ENCODE results near the gene MSH3.
"Not testable (repeated sequence)": the region's sequence is repeated elsewhere in the genome, so short reads cannot be mapped to it uniquely, and the experiment has no call there.

MSH3 gene

GRCh38 chr5:80825786-80826460 lies 171.5 kb downstream of the MSH3 start:
- H3K9me3 Mint-ChIP-seq, result peaks cover 19% of the 10 kb centered on the region
- H3K4me3 Mint-ChIP-seq, result no peak overlapping the region
- DNase-seq, result no peak
- peaks cover 86% of the 10 kb centered on the region for H3K36me3 Mint-ChIP-seq (ENCODE audit: low read depth)
- no peaks in the 10 kb centered on the region for H3K4me1 Mint-ChIP-seq (ENCODE audit: low read depth)
- no peaks in the 10 kb centered on the region for H3K27me3 Mint-ChIP-seq
- H3K27ac Mint-ChIP-seq, result no peak overlapping the region

- Mint-ChIP-seq H3K4me1 (ENCODE audit: low read depth) (peaks cover 31% of the 10 kb centered on the region), H3K27me3 (no peaks in the 10 kb centered on the region), H3K4me3 (no peak overlapping the region), H3K36me3 (ENCODE audit: low read depth) (peaks cover 35% of the 10 kb centered on the region), H3K9me3 (no peaks in the 10 kb centered on the region), H3K27ac (no peak overlapping the region)
- no peak for DNase-seq
These were observed 180.3 kb downstream of the MSH3 start for GRCh38 chr5:80834710-80835109.

GRCh38 chr5:80835128-80835527 lies 180.7 kb downstream of the MSH3 start:
- H3K4me3 Mint-ChIP-seq, result no peak overlapping the region
- H3K4me1 Mint-ChIP-seq (ENCODE audit: low read depth), result peaks cover 31% of the 10 kb centered on the region
- H3K9me3 Mint-ChIP-seq, result no peaks in the 10 kb centered on the region
- H3K27me3 Mint-ChIP-seq, result no peaks in the 10 kb centered on the region
- H3K36me3 Mint-ChIP-seq (ENCODE audit: low read depth), result peaks cover 31% of the 10 kb centered on the region
- H3K27ac Mint-ChIP-seq, result no peak overlapping the region
- no peak for DNase-seq

GRCh38 chr5:80837679-80838078 lies 183.2 kb downstream of the MSH3 start:
- Mint-ChIP-seq H3K9me3 (peaks cover under 1% of the 10 kb centered on the region), H3K4me1 (ENCODE audit: low read depth) (peaks cover 33% of the 10 kb centered on the region), H3K27me3 (no peaks in the 10 kb centered on the region), H3K4me3 (no peak overlapping the region), H3K36me3 (ENCODE audit: low read depth) (peaks cover 35% of the 10 kb centered on the region), H3K27ac (peak overlapping the region; percentile 51)
- no peak for DNase-seq

- not testable (repeated sequence) for DNase-seq, H3K27me3 Mint-ChIP-seq, H3K9me3 Mint-ChIP-seq, H3K4me3 Mint-ChIP-seq, H3K27ac Mint-ChIP-seq
- peaks cover 29% of the 10 kb centered on the region for H3K4me1 Mint-ChIP-seq (ENCODE audit: low read depth)
- peaks cover 51% of the 10 kb centered on the region for H3K36me3 Mint-ChIP-seq (ENCODE audit: low read depth)
These were observed 186.8 kb downstream of the MSH3 start for GRCh38 chr5:80841026-80841797.

GRCh38 chr5:80846422-80846821 lies 192.0 kb downstream of the MSH3 start:
- Mint-ChIP-seq H3K36me3 (ENCODE audit: low read depth) (peaks cover 81% of the 10 kb centered on the region), H3K9me3 (peaks cover 30% of the 10 kb centered on the region), H3K4me1 (ENCODE audit: low read depth) (peaks cover 14% of the 10 kb centered on the region)
- not testable (repeated sequence) for H3K4me3 Mint-ChIP-seq, H3K27me3 Mint-ChIP-seq, H3K27ac Mint-ChIP-seq, DNase-seq

- H3K27me3 Mint-ChIP-seq, DNase-seq, H3K27ac Mint-ChIP-seq, H3K4me3 Mint-ChIP-seq: not testable (repeated sequence)
- peaks cover 21% of the 10 kb centered on the region for H3K9me3 Mint-ChIP-seq
- peaks cover 71% of the 10 kb centered on the region for H3K36me3 Mint-ChIP-seq (ENCODE audit: low read depth)
- peaks cover 18% of the 10 kb centered on the region for H3K4me1 Mint-ChIP-seq (ENCODE audit: low read depth)
These were observed 195.7 kb downstream of the MSH3 start for GRCh38 chr5:80850168-80850567.

- no peak overlapping the region for H3K27ac Mint-ChIP-seq
These were observed 198.1 kb downstream of the MSH3 start for GRCh38 chr5:80852331-80853245.

GRCh38 chr5:80853413-80853812 lies 199.0 kb downstream of the MSH3 start:
- no peaks in the 10 kb centered on the region for H3K27me3 Mint-ChIP-seq
- no peak overlapping the region for H3K27ac Mint-ChIP-seq
- peaks cover 16% of the 10 kb centered on the region for H3K4me1 Mint-ChIP-seq (ENCODE audit: low read depth)
- H3K4me3 Mint-ChIP-seq, result no peak overlapping the region
- H3K9me3 Mint-ChIP-seq, result peaks cover 26% of the 10 kb centered on the region
- H3K36me3 Mint-ChIP-seq (ENCODE audit: low read depth), result peaks cover 75% of the 10 kb centered on the region
- no peak for DNase-seq

More at GRCh38 chr5:80852331-80853245, 198.1 kb downstream of the MSH3 start:
- H3K4me1 Mint-ChIP-seq (ENCODE audit: low read depth), result peaks cover 16% of the 10 kb centered on the region
- no peaks in the 10 kb centered on the region for H3K27me3 Mint-ChIP-seq
- no peak overlapping the region for H3K4me3 Mint-ChIP-seq
- peaks cover 75% of the 10 kb centered on the region for H3K36me3 Mint-ChIP-seq (ENCODE audit: low read depth)
- DNase-seq, result no peak
- peaks cover 28% of the 10 kb centered on the region for H3K9me3 Mint-ChIP-seq

- Mint-ChIP-seq H3K27ac (no peak overlapping the region), H3K9me3 (peaks cover 22% of the 10 kb centered on the region), H3K27me3 (no peaks in the 10 kb centered on the region), H3K4me3 (no peak overlapping the region), H3K4me1 (ENCODE audit: low read depth) (peaks cover 16% of the 10 kb centered on the region), H3K36me3 (ENCODE audit: low read depth) (peaks cover 68% of the 10 kb centered on the region)
- DNase-seq, result no peak
These were observed 200.1 kb downstream of the MSH3 start for GRCh38 chr5:80854583-80854982.

GRCh38 chr5:80860924-80861613 lies 206.6 kb downstream of the MSH3 start:
- Mint-ChIP-seq H3K4me1 (ENCODE audit: low read depth) (peaks cover 41% of the 10 kb centered on the region), H3K4me3 (no peak overlapping the region), H3K27me3 (no peaks in the 10 kb centered on the region), H3K36me3 (ENCODE audit: low read depth) (peaks cover 74% of the 10 kb centered on the region), H3K9me3 (peaks cover 6% of the 10 kb centered on the region), H3K27ac (peak overlapping the region; percentile 57)
- DNase-seq, result no peak

GRCh38 chr5:80863708-80864107 lies 209.3 kb downstream of the MSH3 start:
- H3K36me3 Mint-ChIP-seq (ENCODE audit: low read depth), result peaks cover 75% of the 10 kb centered on the region
- H3K27ac Mint-ChIP-seq, result peak overlapping the region; percentile 3
- H3K4me1 Mint-ChIP-seq (ENCODE audit: low read depth), result peaks cover 64% of the 10 kb centered on the region
- no peaks in the 10 kb centered on the region for H3K27me3 Mint-ChIP-seq
- DNase-seq, result no peak
- H3K9me3 Mint-ChIP-seq, result peaks cover 3% of the 10 kb centered on the region
- no peak overlapping the region for H3K4me3 Mint-ChIP-seq

GRCh38 chr5:80864109-80864508 lies 209.7 kb downstream of the MSH3 start:
- Mint-ChIP-seq H3K4me3 (no peak overlapping the region), H3K9me3 (peaks cover 3% of the 10 kb centered on the region), H3K36me3 (ENCODE audit: low read depth) (peaks cover 78% of the 10 kb centered on the region), H3K4me1 (ENCODE audit: low read depth) (peaks cover 64% of the 10 kb centered on the region), H3K27ac (peak overlapping the region; percentile 86), H3K27me3 (no peaks in the 10 kb centered on the region)
- no peak for DNase-seq

All from activated T-cell treated with anti-CD3 and anti-CD28 coated beads, Interleukin-2, amount 50 U/mL, for 24 hours (primary cell).